HFF-Myc (cell line): ENCODE data around the gene ACYP2.
A peak's percentile ranks its signal among the peaks of the same experiment; 100 is the strongest.
"Not testable (repeated sequence)": the region's sequence is repeated elsewhere in the genome, so short reads cannot be mapped to it uniquely, and the experiment has no call there.

Experiments used
- DNase-seq: peaks from one replicate; pipeline ENCODE4 v3.0.0-alpha.2; 2011; ENCODE audit warnings: low read depth; ENCODE audit errors: extremely low read depth
- H3K4me3 ChIP-seq: replicated peaks from 2 replicates; pipeline ENCODE4 v1.5.1; 2011; ENCODE audit warnings: low read depth, mild to moderate bottlenecking, control low read depth, low read length
- TF ChIP-seq, protein P1 (sequence below): IDR thresholded peaks from 2 replicates; pipeline ENCODE4 v1.5.1; 2012; ENCODE audit warnings: mild to moderate bottlenecking, low read depth, low read length, control low read depth; ENCODE audit errors: missing control alignments

ACYP2 gene

DNA sequence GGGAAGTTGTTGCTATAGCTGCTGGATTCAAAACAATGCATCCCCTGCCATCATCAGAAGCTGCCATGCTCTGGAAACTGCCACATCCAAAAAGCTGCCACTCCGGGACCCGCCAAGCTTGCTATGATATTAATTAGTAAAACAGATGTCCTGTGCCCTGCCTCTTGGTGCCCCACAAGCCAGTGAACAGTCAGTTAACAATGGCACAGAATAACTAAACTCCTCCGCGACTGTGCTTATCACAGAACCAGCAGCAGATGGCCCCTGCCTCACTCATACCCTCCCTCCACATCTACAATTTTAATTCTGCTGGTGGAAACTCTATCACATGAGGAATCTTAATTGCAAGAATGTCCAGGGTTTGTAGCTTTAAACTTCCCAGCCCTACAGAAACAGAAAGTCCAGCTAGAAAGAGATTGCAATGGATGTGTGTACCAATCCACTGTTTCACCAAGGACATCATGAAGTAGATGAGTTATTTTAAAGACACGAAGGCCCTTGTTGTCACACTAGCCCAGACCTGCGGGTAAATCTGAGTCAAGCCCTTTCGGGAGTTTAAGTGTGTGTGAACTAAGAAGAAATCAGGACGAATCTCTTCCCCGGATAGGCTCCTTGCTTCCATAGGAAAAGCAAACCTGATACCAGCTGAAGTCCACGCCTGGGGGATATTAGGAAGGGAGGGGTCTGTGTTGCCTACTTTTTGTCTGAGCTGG is 7.4 kb upstream of the ACYP2 start:
- TF ChIP-seq, protein P1, sequence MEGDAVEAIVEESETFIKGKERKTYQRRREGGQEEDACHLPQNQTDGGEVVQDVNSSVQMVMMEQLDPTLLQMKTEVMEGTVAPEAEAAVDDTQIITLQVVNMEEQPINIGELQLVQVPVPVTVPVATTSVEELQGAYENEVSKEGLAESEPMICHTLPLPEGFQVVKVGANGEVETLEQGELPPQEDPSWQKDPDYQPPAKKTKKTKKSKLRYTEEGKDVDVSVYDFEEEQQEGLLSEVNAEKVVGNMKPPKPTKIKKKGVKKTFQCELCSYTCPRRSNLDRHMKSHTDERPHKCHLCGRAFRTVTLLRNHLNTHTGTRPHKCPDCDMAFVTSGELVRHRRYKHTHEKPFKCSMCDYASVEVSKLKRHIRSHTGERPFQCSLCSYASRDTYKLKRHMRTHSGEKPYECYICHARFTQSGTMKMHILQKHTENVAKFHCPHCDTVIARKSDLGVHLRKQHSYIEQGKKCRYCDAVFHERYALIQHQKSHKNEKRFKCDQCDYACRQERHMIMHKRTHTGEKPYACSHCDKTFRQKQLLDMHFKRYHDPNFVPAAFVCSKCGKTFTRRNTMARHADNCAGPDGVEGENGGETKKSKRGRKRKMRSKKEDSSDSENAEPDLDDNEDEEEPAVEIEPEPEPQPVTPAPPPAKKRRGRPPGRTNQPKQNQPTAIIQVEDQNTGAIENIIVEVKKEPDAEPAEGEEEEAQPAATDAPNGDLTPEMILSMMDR, result no peak
- DNase-seq, result no peak
- H3K4me3 ChIP-seq, result no peak overlapping the region

DNA sequence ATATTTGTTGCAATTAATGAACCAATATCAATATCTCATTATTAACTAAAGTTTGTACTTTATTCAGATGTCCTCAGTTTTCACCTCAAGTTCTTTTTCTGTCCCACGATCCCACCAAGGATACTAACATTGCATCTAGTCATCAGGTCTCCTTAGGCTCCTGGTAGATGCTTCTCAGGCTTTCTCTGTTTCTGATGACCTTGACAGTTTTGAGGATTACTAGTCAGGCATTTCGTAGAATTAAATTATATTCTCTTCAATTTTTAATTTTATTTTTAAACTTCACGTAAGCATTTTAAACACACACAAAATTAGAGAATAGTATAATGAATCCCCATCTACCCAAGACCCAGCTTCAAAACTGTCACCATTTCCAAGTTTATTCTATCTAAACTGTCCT is 5.6 kb upstream of the ACYP2 start:
- DNase-seq, result no peak
- TF ChIP-seq, protein P1, result no peak

DNA sequence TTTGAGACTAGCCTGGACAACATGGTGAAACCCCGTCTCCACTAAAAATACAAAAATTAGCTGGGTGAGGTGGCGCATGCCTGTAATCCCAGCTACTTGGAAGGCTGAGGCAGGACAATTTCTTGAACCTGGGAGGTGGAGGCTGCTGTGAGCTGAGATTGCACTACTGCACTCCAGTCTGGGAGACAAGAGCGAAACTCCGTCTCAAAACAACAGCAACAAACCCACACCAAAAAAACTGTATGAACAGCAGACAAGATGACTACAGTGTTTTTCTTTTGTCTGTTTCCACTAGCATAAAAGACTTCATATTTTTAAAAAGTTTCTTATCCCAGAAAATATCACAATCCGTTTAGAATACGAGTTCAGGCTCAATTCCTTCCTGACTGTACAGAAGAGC is 936 bp upstream of the ACYP2 start:
- H3K4me3 ChIP-seq, result peak overlapping the region; percentile 69
- not testable (repeated sequence) for DNase-seq

More for the DNA sequence above, 5.6 kb upstream of the ACYP2 start:
- H3K4me3 ChIP-seq, result no peak overlapping the region

DNA sequence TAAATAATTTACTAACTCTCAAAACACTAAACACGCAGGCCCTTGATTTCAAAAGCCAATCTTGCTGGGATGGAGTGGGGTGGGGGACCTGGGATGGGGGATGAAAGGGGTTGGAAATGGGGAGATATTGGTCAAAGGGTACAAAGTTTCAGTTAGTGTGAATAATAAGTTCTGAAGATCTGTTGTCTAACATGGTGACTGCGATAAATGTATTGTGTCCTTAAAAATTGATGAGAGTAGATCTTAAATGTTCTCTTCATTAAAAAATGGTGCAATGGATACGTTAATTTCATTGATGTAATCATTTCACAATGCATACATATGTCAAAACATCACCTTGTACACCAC is 505 bp upstream of the ACYP2 start:
- TF ChIP-seq, protein P1, result no peak
- no peak for DNase-seq
- peak overlapping the region; percentile 69 for H3K4me3 ChIP-seq

DNA sequence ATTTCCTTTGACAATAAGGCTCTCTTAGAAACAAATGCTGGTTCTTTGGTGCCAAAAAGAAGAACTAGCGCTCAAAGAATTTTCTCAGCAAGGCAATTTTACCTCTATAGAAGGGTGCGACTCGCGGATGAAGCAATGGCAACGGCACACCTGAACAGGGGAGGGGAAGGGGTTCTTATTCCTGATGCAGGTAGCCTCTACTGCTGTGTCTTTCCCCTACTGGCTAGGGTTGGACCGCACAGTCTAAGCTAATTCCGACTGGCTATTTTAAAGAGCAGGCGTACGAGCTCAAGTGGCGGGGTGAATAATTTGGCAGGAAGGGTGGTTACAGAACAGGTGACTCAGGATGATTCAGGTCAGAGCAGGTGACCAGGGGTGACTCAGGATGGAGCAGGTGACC is 1.2 kb downstream of the ACYP2 start:
- not testable (repeated sequence) for H3K4me3 ChIP-seq

DNA sequence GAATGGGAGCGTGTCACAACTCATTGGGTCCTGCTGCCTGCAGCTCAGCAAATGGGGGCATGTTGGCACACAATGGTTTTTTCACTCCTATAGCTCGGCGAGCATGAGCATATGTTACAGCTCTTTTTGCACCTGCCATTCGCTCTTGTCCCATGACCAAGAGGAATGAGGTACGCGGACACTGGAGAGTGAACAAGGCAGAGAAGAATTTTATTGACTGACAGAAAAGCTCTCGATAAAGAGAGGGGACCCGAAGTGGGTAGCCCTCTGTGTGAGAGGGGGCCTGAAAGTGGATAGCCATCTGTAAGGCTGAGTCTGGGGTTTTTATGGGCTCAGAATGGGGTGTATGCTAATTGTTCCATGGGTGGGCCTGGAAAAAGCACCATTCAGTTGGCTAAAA is 5.5 kb downstream of the ACYP2 start:
- H3K4me3 ChIP-seq, result no peak overlapping the region
- DNase-seq, result no peak
- TF ChIP-seq, protein P1, result no peak

More for the DNA sequence above, 1.2 kb downstream of the ACYP2 start:
- DNase-seq, result not testable (repeated sequence)

DNA sequence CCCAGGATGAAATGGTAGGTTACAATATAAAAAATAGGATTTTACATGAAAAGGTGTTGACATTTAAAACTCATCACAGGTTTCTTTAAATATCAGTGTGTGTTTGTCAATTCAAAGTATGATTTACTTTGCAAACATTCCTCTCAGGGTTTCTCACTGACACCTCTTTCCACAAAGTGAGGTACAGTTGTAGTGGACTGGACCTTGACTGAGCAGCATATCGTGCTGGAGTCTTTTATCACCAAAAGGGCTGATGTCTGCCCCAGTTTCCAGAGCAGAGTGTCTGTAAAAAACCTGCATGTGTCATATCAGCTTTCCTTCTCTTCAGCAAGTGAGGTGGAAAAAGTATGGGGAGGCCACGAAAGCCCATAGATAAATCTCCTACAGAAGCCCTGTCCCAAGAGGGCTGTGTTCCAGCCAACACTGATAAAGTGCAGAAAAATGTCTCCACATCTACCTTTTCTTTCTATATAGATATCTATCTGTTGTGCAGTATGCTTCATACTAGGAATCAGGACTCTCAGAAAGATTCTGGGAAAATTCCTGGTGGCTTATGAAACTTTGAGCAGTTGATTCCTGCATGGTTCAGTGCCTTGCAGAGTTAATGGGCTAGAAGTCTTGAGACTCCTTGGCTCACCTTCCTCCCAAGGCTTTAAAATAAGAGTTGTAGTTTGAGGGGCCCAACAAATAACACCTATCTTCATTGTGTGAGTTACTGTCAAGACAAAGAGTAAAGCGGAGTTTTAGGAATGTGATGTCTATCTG is 6.9 kb downstream of the ACYP2 start:
- TF ChIP-seq, protein P1, result no peak
- no peak for DNase-seq
- H3K4me3 ChIP-seq, result no peak overlapping the region
